HG02623 (cell line): Measurements from ENCODE around the gene EDA.
A peak's percentile ranks its signal among the peaks of the same experiment; 100 is the strongest.

Experiments
- ATAC-seq: cut with Tn5 transposase; IDR thresholded peaks from one replicate; pipeline ENCODE4 v1.9.1; 2021; ENCODE audit warnings: moderate library complexity; ENCODE audit not compliant: unreplicated experiment

The EDA gene

GRCh38 chrX:70022616-70023015 is 406.7 kb downstream of the EDA start:
- no peak for ATAC-seq

GRCh38 chrX:70025464-70025863 is 409.6 kb downstream of the EDA start:
- no peak for ATAC-seq

GRCh38 chrX:70026112-70026850 is 410.4 kb downstream of the EDA start:
- ATAC-seq, result no peak

- no peak for ATAC-seq
Measured at GRCh38 chrX:70026851-70027200, 410.9 kb downstream of the EDA start.

DNA sequence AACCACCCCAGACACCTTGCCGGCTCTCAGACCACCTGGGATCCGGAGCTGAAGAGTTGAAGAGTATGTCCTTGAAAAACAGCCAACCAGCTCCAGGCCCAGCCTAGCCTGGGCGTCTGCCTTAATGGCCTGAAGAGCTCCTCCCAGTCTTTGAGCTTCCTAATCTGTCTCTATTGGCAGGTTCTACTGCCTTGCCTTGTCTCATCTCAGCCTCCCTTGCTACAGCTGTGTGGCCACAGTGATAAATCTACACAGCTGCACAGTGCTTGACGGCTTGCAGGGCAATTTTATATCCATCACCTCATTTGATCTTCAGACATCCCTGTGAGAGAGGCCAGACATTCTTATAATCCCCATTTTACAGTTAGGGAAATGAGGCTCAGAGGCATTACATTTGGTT is 413.9 kb downstream of the EDA start:
- no peak for ATAC-seq

DNA sequence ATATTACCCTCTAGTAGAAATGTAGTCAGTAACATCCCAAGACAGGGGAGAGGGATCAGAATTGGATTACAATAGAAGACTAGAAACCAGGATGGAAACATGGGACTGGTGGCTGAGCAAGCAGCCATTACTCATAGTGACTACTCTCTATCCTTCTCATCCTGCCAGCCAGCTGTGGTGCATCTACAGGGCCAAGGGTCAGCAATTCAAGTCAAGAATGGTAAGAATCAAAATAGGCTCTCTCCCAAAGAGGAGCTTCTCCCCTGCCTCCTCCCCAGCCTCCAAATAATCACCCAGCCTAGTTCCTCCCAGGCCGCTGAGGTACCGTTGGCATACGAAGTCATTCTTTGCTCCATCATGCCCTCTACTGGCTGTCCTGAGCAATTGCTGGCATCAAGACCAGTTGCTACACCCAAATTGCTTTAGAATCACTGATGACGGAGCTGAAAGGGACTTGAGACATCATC is 414.4 kb downstream of the EDA start:
- peak; percentile 51 for ATAC-seq

- no peak for ATAC-seq
Measured at GRCh38 chrX:70032792-70033191, 416.9 kb downstream of the EDA start.

- ATAC-seq, result peak; percentile 71
Measured at GRCh38 chrX:70033348-70034051, 417.6 kb downstream of the EDA start.

- ATAC-seq, result no peak
Measured at GRCh38 chrX:70034646-70035045, 418.7 kb downstream of the EDA start.

DNA sequence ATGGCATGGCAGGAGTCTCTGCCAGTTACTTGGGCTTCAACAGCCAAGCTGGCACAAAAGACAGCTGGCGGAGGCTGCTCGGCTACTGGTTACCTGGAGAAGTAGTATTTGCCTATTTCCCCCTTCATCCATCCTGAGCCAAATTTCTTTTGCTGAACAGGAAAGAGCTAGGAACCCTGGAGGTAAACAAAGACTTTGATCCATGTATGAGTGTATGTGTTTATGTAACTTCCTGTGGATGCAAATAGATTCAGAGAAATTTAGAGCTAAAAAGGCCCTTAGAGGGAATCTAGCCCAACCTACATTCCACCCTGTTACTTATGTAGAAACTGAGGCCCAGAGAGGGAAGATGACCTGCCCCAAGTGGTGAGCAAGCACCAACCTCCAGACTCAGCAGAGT is 422.6 kb downstream of the EDA start:
- ATAC-seq, result no peak

DNA sequence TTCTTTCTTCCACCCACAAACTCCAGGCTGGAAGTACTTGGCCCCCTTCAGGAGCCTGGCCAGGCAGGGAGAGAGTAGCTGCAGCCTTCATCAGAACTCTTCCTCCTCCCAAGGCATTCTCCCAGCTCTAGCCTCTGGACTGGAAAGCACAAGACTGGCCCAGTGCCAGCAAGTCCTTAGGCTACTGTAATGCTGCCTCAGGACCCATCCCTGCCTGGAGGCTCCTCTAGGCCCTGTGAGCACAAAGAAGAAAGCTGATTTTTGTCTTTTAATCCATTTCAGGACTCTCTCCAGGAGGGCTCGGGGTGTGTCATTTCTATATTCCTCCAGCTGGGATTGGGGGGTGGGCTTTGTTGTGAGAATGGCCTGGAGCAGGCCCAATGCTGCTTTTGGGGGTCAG is 423.0 kb downstream of the EDA start:
- ATAC-seq, result no peak

GRCh38 chrX:70039758-70040157 is 423.8 kb downstream of the EDA start:
- no peak for ATAC-seq

GRCh38 chrX:70041993-70042392 is 426.1 kb downstream of the EDA start:
- no peak for ATAC-seq

GRCh38 chrX:70042399-70043371 is 426.8 kb downstream of the EDA start:
- ATAC-seq, result no peak

GRCh38 chrX:70043685-70044084 is 427.8 kb downstream of the EDA start:
- no peak for ATAC-seq

- ATAC-seq, result no peak
Measured at GRCh38 chrX:70044541-70045245, 428.8 kb downstream of the EDA start.

DNA sequence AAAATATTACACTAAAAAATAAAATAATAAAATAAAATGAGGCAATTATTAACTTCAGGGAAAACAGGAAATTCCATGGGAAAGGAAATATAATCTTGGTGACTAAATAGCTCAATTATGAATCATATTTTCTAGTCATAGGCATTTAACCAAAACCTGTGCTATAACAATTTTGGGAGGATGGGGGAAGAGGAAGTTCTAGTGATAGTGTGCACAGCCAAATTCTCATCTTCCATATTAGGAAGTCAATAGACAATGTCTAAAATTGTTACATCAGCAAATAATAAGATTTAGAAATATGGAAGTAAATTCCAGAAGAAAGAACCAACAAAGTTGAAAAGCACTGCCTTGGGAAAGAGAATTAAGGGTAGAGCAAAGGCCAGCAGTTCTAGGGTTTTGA is 431.1 kb downstream of the EDA start:
- ATAC-seq, result no peak

- no peak for ATAC-seq
Measured at GRCh38 chrX:70049406-70049805, 433.5 kb downstream of the EDA start.

DNA sequence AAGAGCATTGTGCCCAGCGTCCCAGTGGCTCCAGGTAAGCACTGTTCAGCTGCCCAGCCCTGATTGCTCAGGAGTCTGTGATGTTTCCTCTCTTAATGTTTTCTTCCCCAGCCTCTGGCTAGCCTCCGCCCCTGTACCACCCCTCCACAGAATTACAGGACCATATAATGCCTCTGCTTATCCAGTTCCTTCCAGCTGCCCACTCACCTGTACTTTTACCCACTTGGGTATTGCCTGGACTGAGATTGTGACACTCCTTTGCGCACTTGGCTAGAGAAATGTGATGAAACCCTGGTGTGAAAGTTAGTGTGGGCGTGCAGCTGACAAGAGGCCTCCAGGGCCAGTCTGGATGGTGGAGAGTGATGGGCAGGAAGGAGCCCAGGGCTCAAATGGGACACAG is 434.0 kb downstream of the EDA start, which contains the start of gene AWAT2:
Gene AWAT2 (minus strand): TSS at position 14 of the 400 bp plus-strand sequence. CDS start 6 bp downstream, at position 8.
- no peak for ATAC-seq

DNA sequence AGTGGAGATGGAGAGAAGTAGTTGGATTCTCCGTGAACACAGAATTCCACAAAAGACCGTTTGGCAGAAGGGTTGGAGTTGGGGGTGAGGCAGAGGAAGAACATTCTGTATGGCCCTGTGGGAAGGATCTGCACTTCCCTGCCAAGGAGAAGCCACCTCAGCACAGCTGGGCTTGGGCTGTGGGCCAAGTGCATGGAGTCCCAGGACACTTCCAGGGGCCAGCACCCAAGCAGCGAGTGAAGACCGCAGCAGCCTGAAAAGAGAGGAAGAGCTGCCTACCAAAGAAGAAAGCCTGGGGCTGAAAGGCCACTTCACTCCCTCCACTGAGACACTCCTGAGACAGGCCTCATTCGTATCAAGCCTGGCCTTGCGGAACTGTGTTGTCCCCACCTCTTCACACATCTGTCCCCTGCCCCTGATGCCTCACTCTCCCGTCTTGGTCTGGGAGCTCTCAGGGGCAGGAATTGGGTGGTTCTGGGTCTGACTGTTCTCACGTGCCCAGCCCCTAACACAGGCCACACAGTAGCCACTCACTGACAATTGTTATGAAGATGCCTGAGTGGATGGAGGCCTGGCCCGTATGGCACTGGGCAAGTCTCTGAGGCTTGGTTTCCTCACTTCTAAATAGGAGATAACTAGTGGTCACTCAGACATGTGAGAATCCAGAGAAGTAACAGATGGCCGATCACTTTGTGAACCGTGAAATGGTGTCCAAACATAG is 437.1 kb downstream of the EDA start:
- no peak for ATAC-seq
